Measurements from ENCODE around the gene SNAI3.

DNA sequence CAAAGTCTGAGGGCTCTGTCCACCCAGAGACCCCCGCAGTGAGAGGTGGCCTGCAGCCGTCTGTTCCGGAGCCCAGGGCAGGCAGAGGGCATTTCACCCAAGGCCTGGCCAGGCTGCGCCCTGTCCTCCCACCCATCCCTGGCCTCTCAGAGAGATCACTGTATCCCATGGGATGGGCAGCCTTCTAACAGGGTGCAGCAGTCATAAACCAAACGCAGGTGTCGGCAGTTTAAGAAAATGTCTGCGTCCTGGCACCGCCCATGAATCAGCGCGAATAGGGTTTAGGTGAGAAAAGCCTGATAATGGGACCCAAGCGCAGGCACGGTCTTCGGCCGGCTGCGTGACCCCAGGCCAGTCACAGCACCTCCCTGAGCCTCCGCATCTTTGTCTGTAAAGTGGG lies 40.9 kb downstream of the SNAI3 start:
- TF ChIP-seq, protein P1, sequence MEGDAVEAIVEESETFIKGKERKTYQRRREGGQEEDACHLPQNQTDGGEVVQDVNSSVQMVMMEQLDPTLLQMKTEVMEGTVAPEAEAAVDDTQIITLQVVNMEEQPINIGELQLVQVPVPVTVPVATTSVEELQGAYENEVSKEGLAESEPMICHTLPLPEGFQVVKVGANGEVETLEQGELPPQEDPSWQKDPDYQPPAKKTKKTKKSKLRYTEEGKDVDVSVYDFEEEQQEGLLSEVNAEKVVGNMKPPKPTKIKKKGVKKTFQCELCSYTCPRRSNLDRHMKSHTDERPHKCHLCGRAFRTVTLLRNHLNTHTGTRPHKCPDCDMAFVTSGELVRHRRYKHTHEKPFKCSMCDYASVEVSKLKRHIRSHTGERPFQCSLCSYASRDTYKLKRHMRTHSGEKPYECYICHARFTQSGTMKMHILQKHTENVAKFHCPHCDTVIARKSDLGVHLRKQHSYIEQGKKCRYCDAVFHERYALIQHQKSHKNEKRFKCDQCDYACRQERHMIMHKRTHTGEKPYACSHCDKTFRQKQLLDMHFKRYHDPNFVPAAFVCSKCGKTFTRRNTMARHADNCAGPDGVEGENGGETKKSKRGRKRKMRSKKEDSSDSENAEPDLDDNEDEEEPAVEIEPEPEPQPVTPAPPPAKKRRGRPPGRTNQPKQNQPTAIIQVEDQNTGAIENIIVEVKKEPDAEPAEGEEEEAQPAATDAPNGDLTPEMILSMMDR (IDR thresholded peaks at IDR 0.05) = no peak
- no peak for TF ChIP-seq POLR2A (IDR thresholded peaks at IDR 0.05)

Measured in esophagus squamous epithelium (tissue), 4 donors.